Nephron progenitor cell (in vitro differentiated cells): ENCODE data around the gene TRAF4.
A peak's percentile ranks its signal among the peaks of the same experiment; 100 is the strongest.
"Not testable (repeated sequence)": the region's sequence is repeated elsewhere in the genome, so short reads cannot be mapped to it uniquely, and the experiment has no call there.

ENCODE experiments used
- DNase-seq: peaks from one replicate; pipeline ENCODE4 v3.0.0; 2021
- H3K27ac Mint-ChIP-seq: 2 replicates; pipeline ENCODE4 v1.8.0; 2021; ENCODE audit warnings: mild to moderate bottlenecking, moderate library complexity, mixed read lengths
- H3K27me3 Mint-ChIP-seq: 2 replicates; pipeline ENCODE4 v1.8.0; 2021; ENCODE audit warnings: mild to moderate bottlenecking, low read depth, mixed read lengths; ENCODE audit not compliant: poor library complexity
- H3K36me3 Mint-ChIP-seq: 2 replicates; pipeline ENCODE4 v1.8.0; 2021; ENCODE audit warnings: low read depth, mixed read lengths
- H3K4me1 Mint-ChIP-seq: 2 replicates; pipeline ENCODE4 v1.8.0; 2021; ENCODE audit warnings: mixed read lengths
- H3K4me3 Mint-ChIP-seq: 2 replicates; pipeline ENCODE4 v1.8.0; 2021; ENCODE audit warnings: mild to moderate bottlenecking, moderate library complexity, mixed read lengths
- H3K9me3 Mint-ChIP-seq: 2 replicates; pipeline ENCODE4 v1.8.0; 2021; ENCODE audit warnings: mild to moderate bottlenecking, moderate library complexity, mixed read lengths
- TF ChIP-seq, protein P1 (sequence below): fragments of 200-600 bp; sonication (generic); IDR thresholded peaks from 2 replicates; pipeline ENCODE4 v1.5.0; 2021; ENCODE audit warnings: antibody characterized with exemption

TRAF4 gene

DNA sequence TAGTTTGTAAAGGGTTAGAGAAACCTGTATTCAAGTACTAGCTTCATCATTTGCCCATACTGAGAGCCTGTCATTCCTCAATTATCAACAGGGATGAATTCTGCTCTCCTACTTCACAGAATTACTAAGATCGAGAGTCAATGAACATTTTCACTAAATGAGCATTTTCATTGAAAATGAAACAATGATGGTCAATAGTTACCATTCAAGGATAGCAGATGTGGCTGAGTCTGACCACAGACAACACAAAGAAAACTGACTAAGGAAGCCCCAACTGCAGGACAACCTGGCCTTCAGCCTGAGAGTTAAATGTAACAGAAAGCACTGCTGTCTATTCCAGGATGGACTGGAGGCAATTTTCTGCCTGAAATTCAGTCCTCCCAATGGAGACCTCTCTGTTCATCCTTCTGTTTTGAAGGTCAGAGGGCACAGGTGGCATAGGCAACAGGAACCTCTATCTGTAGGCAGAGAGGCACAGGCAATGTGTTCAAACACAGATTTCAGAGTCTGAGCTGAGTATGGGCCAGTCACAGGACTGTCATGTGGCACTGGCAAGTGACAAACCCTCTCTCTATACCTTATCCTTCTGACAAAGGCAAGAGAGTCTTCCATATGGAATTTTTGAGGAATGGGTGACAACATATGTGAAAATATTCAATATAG, 19.5 kb downstream of the TRAF4 start:
- no peak overlapping the region for H3K27ac Mint-ChIP-seq
- no peaks in the 10 kb centered on the region for H3K9me3 Mint-ChIP-seq
- no peak for DNase-seq
- H3K27me3 Mint-ChIP-seq, result no peaks in the 10 kb centered on the region
- peaks cover 38% of the 10 kb centered on the region for H3K36me3 Mint-ChIP-seq
- TF ChIP-seq, protein P1, sequence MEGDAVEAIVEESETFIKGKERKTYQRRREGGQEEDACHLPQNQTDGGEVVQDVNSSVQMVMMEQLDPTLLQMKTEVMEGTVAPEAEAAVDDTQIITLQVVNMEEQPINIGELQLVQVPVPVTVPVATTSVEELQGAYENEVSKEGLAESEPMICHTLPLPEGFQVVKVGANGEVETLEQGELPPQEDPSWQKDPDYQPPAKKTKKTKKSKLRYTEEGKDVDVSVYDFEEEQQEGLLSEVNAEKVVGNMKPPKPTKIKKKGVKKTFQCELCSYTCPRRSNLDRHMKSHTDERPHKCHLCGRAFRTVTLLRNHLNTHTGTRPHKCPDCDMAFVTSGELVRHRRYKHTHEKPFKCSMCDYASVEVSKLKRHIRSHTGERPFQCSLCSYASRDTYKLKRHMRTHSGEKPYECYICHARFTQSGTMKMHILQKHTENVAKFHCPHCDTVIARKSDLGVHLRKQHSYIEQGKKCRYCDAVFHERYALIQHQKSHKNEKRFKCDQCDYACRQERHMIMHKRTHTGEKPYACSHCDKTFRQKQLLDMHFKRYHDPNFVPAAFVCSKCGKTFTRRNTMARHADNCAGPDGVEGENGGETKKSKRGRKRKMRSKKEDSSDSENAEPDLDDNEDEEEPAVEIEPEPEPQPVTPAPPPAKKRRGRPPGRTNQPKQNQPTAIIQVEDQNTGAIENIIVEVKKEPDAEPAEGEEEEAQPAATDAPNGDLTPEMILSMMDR, result no peak
- peaks cover 29% of the 10 kb centered on the region for H3K4me1 Mint-ChIP-seq
- H3K4me3 Mint-ChIP-seq, result no peak overlapping the region

GRCh38 chr17:28763804-28764266, 20.0 kb downstream of the TRAF4 start:
- no peaks in the 10 kb centered on the region for H3K9me3 Mint-ChIP-seq
- TF ChIP-seq, protein P1, result peak; percentile 88
- no peak overlapping the region for H3K4me3 Mint-ChIP-seq
- peak; percentile 79 for DNase-seq
- no peak overlapping the region for H3K27ac Mint-ChIP-seq
- H3K36me3 Mint-ChIP-seq, result peaks cover 36% of the 10 kb centered on the region
- H3K4me1 Mint-ChIP-seq, result peaks cover 30% of the 10 kb centered on the region
- H3K27me3 Mint-ChIP-seq, result no peaks in the 10 kb centered on the region

GRCh38 chr17:28765038-28765437, 21.2 kb downstream of the TRAF4 start:
- DNase-seq, result no peak
- TF ChIP-seq, protein P1, result no peak
- no peak overlapping the region for H3K4me3 Mint-ChIP-seq
- peaks cover 36% of the 10 kb centered on the region for H3K4me1 Mint-ChIP-seq
- H3K27ac Mint-ChIP-seq, result no peak overlapping the region
- peaks cover 34% of the 10 kb centered on the region for H3K36me3 Mint-ChIP-seq
- H3K9me3 Mint-ChIP-seq, result no peaks in the 10 kb centered on the region
- H3K27me3 Mint-ChIP-seq, result no peaks in the 10 kb centered on the region

DNA sequence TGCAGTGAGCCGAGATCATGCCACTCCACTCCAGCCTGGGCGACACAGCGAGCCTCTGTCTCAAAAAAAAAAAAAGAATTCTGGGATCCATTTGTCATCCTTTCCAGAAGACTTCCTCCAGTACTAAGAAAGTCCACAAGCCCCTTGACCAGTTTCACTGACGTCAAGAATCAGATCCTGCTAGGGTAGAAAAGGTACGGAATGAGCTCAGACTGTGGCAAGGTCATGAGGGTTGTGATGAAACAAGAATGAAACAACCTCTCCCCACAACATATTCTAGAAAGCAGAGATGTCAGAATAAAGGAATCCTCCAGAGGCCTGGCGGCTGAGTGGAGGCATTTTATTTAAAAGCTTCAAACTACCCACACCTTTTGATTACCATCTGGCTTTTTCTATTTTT, 29.9 kb downstream of the TRAF4 start:
- H3K4me1 Mint-ChIP-seq, result peaks cover 20% of the 10 kb centered on the region
- DNase-seq, result no peak
- no peaks in the 10 kb centered on the region for H3K9me3 Mint-ChIP-seq
- peaks cover 38% of the 10 kb centered on the region for H3K36me3 Mint-ChIP-seq
- H3K27me3 Mint-ChIP-seq, result no peaks in the 10 kb centered on the region
- H3K27ac Mint-ChIP-seq, result peak overlapping the region; percentile 97
- H3K4me3 Mint-ChIP-seq, result no peak overlapping the region
- TF ChIP-seq, protein P1, result no peak

- H3K4me3 Mint-ChIP-seq, result no peak overlapping the region
- DNase-seq, result no peak
- TF ChIP-seq, protein P1, result no peak
- H3K27ac Mint-ChIP-seq, result peak overlapping the region; percentile 97
- H3K4me1 Mint-ChIP-seq, result peaks cover 24% of the 10 kb centered on the region
- H3K9me3 Mint-ChIP-seq, result no peaks in the 10 kb centered on the region
- peaks cover 42% of the 10 kb centered on the region for H3K36me3 Mint-ChIP-seq
- H3K27me3 Mint-ChIP-seq, result no peaks in the 10 kb centered on the region
Observed at GRCh38 chr17:28774206-28774605, 30.4 kb downstream of the TRAF4 start.

DNA sequence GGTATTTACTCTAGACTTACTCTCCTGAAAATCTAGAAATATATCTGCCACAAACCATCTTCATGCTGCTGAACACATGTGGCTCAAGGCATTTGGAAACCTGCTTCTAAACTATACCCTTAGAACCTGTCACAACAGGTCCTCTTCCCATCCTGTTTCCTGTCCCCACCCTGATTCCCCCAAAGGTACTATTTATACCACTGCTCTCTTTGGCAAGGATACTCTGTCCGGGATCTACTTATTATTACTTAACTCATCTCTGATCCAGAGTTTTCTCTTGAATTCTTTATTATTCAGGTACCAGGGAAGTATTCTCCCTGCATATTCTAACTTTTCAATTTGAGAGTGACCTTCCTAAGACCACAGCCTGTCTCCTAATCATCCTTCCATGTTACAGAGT, 33.4 kb downstream of the TRAF4 start:
- TF ChIP-seq, protein P1, result no peak
- H3K27ac Mint-ChIP-seq, result peak overlapping the region; percentile 5
- H3K36me3 Mint-ChIP-seq, result peaks cover 47% of the 10 kb centered on the region
- H3K27me3 Mint-ChIP-seq, result no peaks in the 10 kb centered on the region
- no peak overlapping the region for H3K4me3 Mint-ChIP-seq
- H3K4me1 Mint-ChIP-seq, result peaks cover 16% of the 10 kb centered on the region
- no peak for DNase-seq
- no peaks in the 10 kb centered on the region for H3K9me3 Mint-ChIP-seq

GRCh38 chr17:28779601-28780000, 35.8 kb downstream of the TRAF4 start:
- H3K4me3 Mint-ChIP-seq, DNase-seq, H3K9me3 Mint-ChIP-seq, H3K4me1 Mint-ChIP-seq, H3K27ac Mint-ChIP-seq, H3K27me3 Mint-ChIP-seq: not testable (repeated sequence)
- peaks cover 32% of the 10 kb centered on the region for H3K36me3 Mint-ChIP-seq
